ENCODE measurements around the gene KRTAP1-1.
"Not testable (repeated sequence)": the region's sequence is repeated elsewhere in the genome, so short reads cannot be mapped to it uniquely, and the experiment has no call there.

The KRTAP1-1 gene

GRCh38 chr17:41009936-41010335 is 31.3 kb downstream of the KRTAP1-1 start:
- FAIRE-seq: no peak

DNA sequence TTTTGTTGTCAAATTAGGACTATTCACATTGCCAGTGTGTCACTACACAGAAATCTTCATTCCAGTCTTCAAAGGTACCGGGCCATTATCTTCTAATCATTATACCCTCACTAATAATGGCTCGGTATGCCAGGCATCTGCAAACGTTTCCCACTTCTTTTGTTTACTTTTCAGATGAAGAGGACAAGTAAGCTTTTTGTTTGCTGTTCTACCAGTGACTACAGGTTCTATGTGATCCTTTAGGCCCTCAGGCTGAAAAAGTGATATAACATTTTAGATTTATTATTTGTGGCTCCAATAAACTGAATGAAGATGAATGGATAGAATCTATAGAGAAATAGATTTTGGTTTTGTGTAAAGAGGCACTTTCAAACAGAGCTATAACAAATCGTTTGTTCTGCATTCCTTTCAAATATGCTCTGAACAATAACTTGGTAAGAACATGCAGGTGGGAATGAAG is 31.9 kb downstream of the KRTAP1-1 start:
- FAIRE-seq: no peak

DNA sequence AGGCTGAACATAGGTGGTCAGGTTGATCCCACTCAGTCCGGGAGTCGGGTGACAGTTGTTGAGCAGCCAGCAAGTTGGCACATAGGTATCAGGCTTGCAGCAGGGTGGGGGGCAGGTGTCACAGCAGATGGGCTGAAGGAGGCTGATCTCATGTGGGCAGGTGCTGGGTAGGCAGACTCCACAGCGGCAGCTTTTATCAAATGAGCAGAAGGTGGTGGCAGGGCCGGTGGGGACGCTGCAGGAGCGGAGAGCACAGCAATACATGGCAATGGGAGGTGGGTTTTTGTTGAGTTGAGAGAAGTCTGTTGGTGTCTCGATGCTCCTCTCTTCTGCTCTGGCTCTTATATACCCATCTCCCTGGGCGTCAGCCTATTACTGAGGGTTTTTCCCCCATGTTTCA is 32.4 kb downstream of the KRTAP1-1 start, which contains the start of gene KRTAP3-1:
TSS of gene KRTAP3-1 (minus strand) at position 318 of the 400 bp plus-strand sequence. CDS start at position 264, 54 bp downstream.
- FAIRE-seq: no peak

DNA sequence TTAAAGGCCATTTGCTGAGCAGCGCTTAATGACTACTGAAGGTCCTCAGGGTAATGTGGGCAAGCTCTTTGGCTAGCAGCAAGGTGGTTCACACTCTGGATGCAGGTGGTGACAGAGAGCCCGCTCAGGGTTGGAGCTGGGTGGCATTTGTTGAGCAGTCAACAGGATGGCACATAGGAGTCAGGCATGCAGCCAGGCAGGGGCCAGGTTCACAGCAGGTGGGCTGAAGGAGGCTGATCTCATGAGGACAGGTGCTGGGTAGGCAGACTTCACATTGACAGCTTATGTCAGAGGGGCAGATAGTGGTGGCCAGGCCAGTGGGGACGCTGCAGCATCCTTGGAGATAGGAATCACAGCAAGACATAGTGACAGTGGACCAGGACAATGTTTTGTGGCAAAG is 36.9 kb downstream of the KRTAP1-1 start:
- no peak for FAIRE-seq

DNA sequence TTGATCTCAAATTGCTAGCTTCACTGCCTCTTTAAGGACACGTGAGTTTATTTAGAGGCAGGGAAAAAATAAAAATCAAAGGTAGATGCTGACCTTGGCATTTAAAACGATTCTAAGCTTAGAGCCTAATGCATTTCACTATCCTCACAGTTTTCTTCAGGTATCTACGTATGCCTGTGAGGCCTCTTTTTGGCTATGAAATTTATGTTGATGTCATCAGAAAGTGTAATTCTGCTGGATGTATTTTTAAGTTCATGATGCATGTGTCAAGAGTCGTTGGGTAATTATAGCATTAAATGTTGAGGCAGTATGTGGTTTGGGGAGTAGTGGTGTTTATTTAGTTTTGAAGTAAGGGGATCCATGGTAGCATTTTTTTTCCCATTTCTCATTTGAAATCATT is 37.3 kb downstream of the KRTAP1-1 start:
- FAIRE-seq: no peak

DNA sequence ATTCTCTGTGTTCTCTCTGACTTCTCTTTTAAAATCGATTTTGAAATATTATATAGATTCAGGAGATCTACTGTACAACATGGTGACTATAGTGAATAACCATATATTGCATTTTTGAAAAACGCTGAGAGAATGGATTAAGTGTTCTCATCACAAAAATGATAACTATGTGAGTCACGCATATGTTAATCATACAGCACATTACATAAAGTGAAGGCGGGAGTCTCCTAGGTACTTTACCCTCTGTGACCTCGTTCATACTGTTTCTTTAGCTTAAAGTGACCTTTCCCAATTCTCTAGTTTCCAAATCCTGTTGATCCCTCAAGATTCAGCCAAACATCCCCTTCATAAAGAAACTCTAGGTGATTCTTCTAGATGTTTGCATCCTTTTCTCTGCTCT is 38.4 kb downstream of the KRTAP1-1 start:
- no peak for FAIRE-seq

DNA sequence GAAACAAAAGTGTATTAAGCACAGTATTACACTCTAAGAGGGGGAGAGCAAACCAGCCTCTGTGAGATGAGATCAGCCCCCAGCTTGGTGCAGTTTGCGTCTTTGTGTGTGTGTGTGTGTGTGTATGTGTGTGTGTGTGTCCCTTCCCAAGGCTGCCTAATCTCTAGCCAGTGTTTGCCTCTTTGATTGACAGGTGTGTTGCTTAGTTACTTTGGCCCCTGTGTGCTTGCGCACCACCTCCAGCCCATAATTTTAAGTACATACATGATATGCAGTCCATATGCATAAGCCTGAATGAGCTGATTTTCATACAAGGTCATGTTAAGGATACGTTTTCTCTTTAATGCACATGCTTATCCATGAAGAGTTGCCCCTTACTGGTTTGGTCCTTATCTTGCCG is 39.5 kb downstream of the KRTAP1-1 start:
- FAIRE-seq: no peak

DNA sequence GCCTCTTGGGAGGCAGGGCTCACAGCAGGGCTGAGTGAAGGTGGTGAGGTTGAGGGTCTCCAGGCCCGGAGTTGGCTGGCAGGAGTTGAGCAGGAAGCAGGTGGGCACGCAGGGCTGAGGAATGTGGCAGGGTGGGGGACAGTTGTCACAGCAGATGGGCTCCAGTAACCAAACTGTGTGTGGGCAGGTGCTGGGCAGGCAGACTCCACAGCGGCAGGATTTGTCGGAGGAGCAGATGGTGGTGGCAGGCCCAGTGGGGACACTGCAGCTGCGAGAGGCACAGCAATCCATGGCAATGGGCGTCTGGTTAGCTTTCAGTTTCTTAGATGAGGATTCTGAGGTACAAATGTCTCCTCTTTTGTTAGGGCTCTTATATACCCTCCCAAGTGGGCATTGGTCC is 41.7 kb downstream of the KRTAP1-1 start, which contains the start of gene KRTAP3-2:
TSS of gene KRTAP3-2 (minus strand) at position 344 of the 400 bp plus-strand sequence. CDS start at position 291, 53 bp downstream.
- FAIRE-seq: not testable (repeated sequence)

DNA sequence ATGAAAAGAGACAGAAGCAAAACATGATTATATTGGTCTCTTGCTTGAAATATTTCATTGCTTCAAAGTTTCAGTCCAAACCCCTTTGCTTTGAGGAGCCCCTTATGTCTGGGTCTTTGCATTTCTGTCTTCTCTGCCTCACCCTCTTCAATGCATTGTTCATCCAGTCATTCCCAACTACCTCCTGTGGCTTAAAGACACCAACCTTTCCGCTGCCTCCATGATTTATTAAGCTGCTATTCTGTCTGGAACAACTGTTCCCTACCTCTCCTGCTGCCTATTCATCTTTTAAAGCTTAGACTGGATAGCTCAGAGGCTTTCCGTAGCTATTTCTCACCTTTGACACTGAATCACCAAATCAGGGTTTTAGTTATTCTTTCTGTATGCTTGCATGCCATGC is 43.9 kb downstream of the KRTAP1-1 start:
- no peak for FAIRE-seq

GRCh38 chr17:40996829-40997228 is 44.4 kb downstream of the KRTAP1-1 start:
- no peak for FAIRE-seq

DNA sequence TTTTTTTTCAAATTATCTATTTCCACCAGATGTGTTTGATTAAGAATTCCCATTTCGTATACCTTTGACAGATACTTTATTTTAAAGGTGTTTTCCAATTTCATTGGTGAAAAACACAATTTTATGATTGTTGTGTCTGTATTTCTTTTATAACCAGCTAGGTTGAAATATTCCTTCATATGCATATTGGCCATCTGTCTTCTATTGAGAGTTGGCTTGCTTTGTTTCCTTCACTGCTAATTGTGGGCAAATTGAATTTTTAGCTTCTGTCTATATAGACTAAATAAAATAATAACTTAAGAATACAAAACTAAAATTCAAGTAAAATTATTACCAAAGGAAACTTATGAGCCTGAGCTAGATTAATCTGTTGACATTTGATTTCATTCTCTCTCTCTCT is 46.1 kb downstream of the KRTAP1-1 start:
- FAIRE-seq: no peak

GRCh38 chr17:40993839-40994238 is 47.4 kb downstream of the KRTAP1-1 start, which contains the start of gene KRTAP3-3:
Gene KRTAP3-3 (minus strand): TSS chr17:40994164. CDS start chr17:40994097, 67 bp downstream.
- no peak for FAIRE-seq

- FAIRE-seq: no peak
Measured at GRCh38 chr17:40993084-40993483, 48.2 kb downstream of the KRTAP1-1 start.

GRCh38 chr17:40992666-40993065 is 48.6 kb downstream of the KRTAP1-1 start:
- no peak for FAIRE-seq
